ENCODE results near the gene GABBR1.

GABBR1 gene

DNA sequence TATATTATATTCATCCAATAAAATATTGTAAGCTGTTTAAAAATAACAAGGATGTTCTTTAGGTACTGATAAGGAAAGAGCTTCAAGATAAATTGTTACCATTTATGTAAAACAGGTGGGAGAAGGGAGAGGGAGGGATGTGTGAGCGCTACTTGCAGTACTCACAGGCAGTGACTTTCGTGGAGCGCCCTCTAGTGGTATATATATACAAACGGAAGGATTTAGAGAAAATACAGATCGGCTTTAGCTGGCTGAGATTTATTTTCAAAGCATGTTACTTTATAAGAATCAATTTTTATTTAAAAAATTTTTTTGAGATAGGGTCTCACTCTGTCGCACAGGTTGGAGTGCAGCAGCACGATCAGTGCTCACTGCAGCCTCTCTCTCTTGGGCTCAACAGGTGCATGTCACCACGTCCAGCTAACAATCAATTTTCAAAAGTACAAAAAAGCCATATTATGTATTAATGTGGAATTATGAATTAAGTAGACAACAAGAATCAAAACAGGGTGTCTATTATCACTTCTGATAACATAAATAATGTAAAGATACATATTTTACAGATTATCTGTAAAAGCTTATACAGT lies 20.6 kb upstream of the GABBR1 start:
- peak; percentile 71 for DNase-seq (ENCODE audit: low spot score)

- no peak for DNase-seq (ENCODE audit: low spot score)
These were observed 19.2 kb upstream of the GABBR1 start for GRCh38 chr6:29652198-29652584.

DNA sequence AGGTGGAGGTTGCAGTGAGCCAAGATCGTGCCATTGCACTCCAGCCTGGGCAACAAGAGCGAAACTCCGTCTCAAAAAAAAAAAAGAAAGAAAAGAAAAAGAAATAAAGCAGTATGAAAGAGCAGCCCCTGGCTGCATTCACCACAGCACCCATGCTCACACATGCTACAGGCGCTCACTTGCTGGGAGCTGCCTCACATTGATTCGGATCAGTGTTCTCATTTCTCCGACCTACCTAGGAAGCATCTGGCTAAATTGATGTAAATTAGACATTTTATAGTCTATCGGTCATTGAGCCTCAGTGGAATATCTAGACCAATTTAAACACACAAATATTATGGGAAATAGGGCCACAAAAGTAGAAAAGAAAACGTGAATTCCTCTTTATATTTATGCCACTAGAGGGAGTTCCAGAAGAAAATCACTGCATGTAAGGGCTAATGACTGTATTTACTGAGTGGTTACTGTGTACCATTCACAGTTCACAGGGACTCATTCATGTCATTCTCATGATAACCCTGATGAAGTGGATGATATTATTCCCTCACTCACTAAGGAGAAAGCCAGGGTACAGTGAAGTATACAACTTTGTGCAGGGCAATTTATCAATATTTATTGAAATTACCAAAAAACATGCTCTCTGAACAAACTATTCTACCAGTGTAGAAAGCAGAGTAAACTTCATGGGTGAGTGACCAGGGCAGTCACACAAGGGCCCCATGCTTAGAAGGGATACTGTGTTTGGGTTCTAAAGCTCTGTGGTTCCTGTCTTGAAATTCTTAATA lies 18.6 kb upstream of the GABBR1 start:
- peak; percentile 47 for DNase-seq (ENCODE audit: low spot score)

DNA sequence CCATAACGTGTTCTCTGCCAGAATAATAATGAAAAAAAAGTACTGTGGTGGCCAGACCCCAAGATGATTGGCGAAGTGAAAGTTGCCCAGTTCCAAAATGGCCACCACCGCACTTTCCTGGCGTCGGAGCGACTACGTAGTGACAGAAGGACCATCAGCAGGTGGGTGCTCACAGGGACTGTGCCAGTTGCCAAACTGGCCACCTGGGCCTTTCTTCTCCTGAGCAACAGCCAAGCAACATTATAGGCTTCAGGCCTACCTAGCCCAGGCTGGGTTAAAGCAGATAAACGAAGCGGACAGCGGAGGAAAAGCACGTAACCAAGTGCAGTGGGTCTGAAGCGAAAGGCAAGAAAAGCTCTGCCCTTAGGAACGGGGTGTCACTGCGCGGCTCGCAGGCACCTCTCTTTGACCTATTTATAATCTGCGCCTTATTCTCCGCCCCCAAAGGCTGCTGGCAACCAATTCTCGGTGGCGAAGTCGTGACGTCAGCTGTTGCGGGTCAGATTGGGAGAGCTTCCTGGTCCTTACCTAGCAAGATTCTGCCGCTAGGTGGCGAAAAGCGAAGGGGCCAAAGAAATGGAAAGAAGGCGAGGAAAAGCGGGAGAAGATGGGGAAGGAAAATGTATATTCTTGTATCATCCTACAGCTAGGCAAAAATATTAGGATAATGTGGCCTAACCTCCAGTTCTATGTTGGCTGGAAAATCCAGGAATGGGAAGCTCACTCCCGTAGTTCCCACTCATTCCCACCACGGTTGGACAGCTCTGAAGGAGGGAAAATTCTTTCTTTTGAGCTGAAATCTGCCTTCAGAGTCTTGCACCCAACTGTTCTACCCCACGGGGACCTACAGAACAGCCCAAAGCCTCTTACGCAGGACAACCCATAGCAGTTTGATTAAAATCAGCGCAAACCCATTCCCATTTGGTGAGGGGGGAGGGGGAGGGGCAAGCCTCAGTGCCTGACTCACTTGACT lies 17.0 kb upstream of the GABBR1 start:
- DNase-seq (ENCODE audit: low spot score) = peak; percentile 99

GRCh38 chr6:29647927-29648642 lies 15.1 kb upstream of the GABBR1 start:
- no peak for DNase-seq (ENCODE audit: low spot score)

- peak; percentile 52 for DNase-seq (ENCODE audit: low spot score)
These were observed 8.6 kb upstream of the GABBR1 start for GRCh38 chr6:29641430-29642148.

DNA sequence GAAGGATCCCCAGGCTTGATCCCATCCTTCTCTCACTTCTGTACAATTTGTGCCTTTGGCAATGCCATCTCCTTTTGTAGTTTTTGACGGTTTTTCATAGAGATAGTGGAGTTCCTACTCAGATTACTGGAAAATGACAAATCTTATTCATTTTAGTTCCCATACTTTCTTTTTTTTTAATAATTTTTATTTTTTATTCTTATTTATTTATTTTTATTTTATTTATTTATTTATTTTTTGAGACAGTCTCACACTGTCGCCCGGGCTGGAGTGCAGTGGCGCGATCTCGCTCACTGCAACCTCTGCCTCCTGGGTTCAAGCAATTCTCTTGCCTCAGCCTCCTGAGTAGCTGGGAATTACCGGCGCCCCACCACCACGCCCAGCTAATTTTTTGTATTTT lies 4.3 kb upstream of the GABBR1 start:
- no peak for DNase-seq (ENCODE audit: low spot score)

- DNase-seq (ENCODE audit: low spot score) = no peak
These were observed 537 bp upstream of the GABBR1 start for GRCh38 chr6:29633534-29633905.

GRCh38 chr6:29631860-29632731 lies 887 bp downstream of the GABBR1 start:
- peak; percentile 59 for DNase-seq (ENCODE audit: low spot score)

DNA sequence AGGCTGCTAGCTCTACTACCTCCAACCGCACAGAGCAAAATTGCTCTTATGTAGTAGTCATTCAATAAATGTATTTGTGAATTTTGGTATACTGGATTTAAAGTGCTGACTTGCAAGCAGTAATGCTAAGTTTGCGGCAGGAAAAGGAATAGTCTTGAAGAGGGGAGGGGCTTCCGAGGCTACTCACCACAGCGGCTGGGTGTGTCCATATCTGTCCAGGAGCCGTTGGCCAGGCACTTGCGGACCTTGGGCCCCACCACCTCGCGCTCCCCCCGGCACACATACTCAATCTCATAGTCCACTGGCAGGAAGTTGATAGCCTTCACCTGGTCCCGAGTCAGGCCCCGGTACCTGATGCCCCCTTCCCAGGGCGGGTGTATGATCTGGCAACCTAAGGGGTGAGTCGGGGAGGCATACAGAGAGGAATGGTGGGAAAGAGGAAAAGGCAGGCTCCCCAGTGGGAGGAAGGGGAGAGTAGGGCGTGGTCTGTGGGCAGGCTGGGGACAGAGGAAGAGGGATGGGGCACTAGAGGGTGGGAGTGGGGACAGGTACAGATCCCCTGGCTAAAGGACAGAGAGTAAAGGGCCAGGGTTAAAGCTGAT lies 1.7 kb downstream of the GABBR1 start:
- DNase-seq (ENCODE audit: low spot score) = no peak

DNA sequence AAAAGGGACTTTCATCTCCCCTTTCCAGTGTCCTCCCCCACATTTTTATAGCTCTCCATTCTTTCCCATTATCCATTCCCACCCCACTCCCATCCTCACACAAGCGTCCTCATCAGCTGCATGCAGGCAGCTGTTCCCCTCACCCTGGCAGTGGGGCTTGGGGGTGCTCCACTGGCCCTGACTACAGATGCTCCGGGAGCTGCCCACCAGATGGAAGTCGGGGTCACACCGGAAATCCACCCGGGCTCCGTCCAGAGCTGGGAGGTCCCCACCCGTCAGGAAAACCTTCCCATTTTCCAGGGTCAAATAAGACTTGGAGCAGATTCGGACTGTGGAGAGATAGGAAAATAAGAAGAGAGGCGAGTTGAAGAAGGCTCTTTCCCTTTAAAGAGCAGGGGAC lies 2.7 kb downstream of the GABBR1 start:
- no peak for DNase-seq (ENCODE audit: low spot score)

- no peak for DNase-seq (ENCODE audit: low spot score)
These were observed 3.4 kb downstream of the GABBR1 start for GRCh38 chr6:29629571-29629970.

- peak; percentile 36 for DNase-seq (ENCODE audit: low spot score)
These were observed 4.3 kb downstream of the GABBR1 start for GRCh38 chr6:29628419-29629281.

DNA sequence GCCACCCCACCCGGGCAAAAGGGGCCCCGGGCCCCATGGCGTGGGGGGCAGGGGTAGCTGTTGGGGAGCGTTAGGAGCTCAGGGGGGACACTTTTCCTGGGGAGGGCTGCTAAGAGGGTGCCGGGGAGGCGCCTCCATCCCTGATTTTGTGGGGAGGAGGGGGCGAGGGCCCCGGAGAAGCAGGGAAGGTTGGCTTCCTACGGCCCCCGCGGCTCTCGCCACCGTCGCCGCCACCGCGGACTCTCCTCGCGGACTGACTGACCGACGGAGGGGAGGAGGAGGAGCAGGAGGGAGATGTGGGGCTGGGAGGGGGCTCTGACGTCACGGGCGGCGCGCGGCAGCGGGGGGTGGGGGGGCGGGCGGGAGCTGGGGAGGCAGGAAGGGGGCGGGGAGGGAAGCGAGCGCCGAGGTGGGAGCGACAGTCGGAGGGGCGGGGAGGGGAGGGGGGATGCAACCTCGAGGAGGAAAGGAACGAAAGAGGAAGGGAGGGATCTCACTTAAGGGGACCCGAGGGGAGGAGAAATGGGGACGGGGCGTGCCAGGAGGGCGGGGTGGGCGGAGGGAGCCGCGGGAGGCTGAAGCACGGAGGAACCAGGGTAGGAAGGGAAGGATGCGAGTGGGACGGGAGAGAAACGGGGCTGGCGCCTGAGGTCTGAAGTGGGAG lies 5.1 kb downstream of the GABBR1 start:
- peak; percentile 37 for DNase-seq (ENCODE audit: low spot score)

DNA sequence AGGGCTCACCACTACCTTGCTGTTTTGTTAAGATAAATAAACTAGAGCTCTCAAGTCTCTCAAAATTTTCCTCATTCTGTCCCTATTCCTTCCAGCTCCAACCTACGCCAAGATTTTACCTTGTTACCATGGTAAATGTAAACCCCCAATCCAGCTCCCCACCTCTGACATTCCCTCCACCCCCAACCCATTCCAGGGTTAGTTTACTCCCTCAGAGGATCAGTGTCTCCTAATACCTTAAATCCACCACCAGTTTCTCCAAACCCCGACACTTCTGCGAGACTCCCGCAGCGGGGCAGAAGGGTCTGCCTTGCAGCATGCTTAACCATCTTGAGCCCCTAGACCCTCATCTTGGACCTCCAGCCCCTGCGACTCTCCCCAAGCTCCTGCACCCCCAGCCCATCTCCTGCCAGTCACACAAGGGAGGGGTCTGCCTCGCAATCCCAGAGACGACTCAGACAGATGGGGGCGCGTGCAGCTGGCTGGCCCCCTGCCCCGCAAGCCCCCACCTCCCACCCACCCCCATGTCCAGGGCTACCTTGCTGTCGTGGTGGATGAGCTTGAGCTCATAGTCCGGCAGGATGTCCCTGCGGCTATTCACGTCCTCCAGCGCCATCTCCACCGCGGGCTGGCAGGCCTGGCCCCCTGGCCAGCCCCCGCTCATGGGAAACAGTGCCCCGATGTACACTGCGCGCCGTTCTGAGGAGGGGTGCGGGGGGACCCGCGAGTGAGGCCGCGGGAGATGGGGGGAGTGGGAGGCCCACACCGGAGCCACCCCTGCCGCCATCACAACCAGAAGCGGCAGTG lies 5.8 kb downstream of the GABBR1 start:
- no peak for DNase-seq (ENCODE audit: low spot score)

- DNase-seq (ENCODE audit: low spot score) = no peak
These were observed 7.5 kb downstream of the GABBR1 start for GRCh38 chr6:29625337-29625930.

DNA sequence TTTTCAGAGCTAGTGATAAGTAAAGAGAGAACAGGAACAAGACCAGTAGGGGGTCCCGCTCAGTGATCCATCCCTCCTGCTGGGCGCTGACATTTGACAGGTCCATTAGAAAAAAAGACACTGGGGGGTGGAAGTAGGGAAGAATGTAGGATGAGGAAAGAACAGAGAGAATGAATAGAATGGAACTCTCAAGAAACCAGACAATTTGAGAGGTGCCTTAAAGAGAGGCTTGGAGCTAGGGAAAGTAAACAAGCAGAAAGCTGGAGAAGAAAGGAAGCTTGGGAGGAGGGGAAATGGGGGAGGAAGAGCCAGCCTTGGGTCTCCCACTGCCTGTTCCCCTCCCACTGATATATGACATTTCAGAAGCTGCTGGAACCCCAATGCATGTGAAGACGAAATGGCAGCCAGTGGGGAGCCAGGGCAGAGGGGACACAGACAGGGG lies 8.4 kb downstream of the GABBR1 start:
- DNase-seq (ENCODE audit: low spot score) = no peak
